ENCODE measurements around the gene ZNF24.
A peak's percentile ranks its signal among the peaks of the same experiment; 100 is the strongest.

Gene ZNF24

GRCh38 chr18:35290094-35290735 is 54.0 kb downstream of the ZNF24 start, which contains the start of gene ZSCAN30:
ZSCAN30 (minus strand) TSS chr18:35290229; CDS start chr18:35264352, 25,877 bp downstream.
- peak; percentile 98 for DNase-seq

DNA sequence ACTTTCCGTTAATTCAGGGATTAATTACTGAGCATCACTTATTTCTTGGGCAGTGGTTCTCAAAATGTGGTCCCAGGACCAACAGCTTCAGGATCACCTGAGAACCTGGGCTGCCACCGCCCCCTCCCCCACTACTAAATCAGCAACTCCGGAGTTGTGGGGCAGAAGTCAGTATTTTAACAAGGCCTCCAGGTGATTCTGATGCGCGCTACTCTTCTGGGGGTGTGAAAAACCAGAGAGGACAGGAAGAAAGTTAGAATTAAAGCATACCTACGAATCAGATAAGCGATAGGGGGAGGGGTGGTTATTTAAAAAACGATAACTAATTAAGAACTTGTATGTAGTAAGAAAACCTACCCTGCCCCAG is 54.5 kb downstream of the ZNF24 start:
- no peak for DNase-seq

DNA sequence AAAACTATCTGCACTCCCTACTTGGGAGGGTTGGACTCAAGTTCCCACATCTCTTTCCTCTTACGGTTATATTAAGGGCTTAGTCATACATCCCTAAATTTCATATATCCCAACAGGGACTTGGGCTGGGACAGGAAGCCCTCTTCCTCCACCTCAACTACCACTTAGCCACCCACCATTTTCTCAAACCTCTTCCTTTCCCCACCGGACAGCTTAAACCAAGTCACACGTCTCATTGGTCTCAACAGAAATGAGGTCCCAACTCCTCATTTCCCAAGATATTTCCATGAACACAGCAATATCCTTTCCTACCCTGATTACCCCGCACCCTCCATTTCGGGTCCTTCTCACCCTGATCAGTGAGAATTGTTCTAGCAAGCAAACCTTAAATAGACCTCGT is 54.9 kb downstream of the ZNF24 start:
- DNase-seq, result peak; percentile 40

DNA sequence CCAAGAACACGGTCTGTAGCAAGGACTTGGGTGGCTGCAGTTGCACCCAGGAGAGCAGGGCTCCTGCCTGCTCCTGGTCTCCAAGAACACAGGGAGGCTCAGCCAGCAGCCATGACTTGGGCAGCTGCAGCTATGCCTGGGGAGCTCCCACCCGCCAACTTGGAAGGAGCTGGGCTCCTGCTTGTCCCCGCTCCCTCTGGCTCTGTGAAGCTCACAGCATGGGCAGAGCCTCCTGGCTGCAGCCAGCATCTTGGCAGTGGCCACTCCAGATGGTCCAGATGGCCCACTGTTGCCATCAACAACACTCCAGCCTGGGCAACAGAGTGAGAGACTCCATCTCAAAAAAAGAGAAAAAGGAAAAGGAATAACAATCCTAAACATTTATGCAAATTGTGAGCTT is 59.4 kb downstream of the ZNF24 start:
- DNase-seq, result no peak

GRCh38 chr18:35283923-35284794 is 60.1 kb downstream of the ZNF24 start:
- DNase-seq, result no peak

GRCh38 chr18:35282353-35282752 is 61.9 kb downstream of the ZNF24 start:
- DNase-seq, result no peak
